K562 (cell line): ENCODE results near the gene LGALS3BP. TPM values are rescaled to one million over a fixed set of nuclear protein-coding genes. Genes with fewer than 3 reads are reported as not detected.
A peak's percentile ranks its signal among the peaks of the same experiment; 100 is the strongest.

Experiments
- ATAC-seq: fragments of 200-7000 bp; cut with Tn5 transposase; 3 replicates; pipeline ENCODE4 v1.9.1; 2020; ENCODE audit warnings: moderate library complexity
- BruUV-seq: library from RNA; stranded (reverse); fragments of 400-500 nt; replicated peaks from 2 replicates; lab custom pipeline; 2021; lab: Mats Ljungman, UMichigan
- CTCF ChIA-PET: fragments of 300-600 bp; formaldehyde crosslinking; extraction: SDS; loops from one replicate; lab custom pipeline; 2021; ENCODE audit warnings: low intra/inter-chr PET ratio; lab: Yijun Ruan, JAX
- POLR2A ChIA-PET: fragments of 300-600, 350-650 bp; sonication (Branson Sonifier 250); formaldehyde crosslinking; extraction: SDS; loops from one replicate; lab custom pipeline; 2021; ENCODE audit warnings: antibody characterized with exemption, inconsistent platforms; lab: Yijun Ruan, JAX
- DNase-seq, 4 experiments: peaks; one replicate each; pipeline versions ENCODE4 v3.0.0 to v3.0.0-alpha.2; 2011 to 2018; ENCODE audit warnings: low spot score in 3 of 4, mixed read lengths in 3 of 4; ENCODE audit errors: extremely low read depth in 1 of 4
- FAIRE-seq: peaks from 2 replicates; lab custom pipeline; 2011; peaks lifted over from hg19 to GRCh38; lab: Jason Lieb, UNC
- H2AFZ ChIP-seq: 2 replicates; pipeline ENCODE4 v1.6.0; 2011; ENCODE audit warnings: low read depth, low read length, control low read depth, inconsistent platforms
- H3K27ac ChIP-seq: fragments of 200-600 bp; 3 replicates; pipeline ENCODE4 v1.8.0; 2011; ENCODE audit warnings: low read depth, mild to moderate bottlenecking, control low read depth, inconsistent platforms, low read length, moderate library complexity, mixed read lengths; ENCODE audit errors: extremely low read depth
- H3K27me3 ChIP-seq, 2 experiments: fragments of 300-600 bp in 1 of 2; 2 replicates in 1 of 2; 3 replicates in 1 of 2; pipeline versions ENCODE4 v1.6.0 to v1.8.0; 2011; ENCODE audit warnings: inconsistent platforms in 2 of 2, low read length in 2 of 2, mild to moderate bottlenecking in 1 of 2, mixed read lengths in 1 of 2, moderate library complexity in 1 of 2; ENCODE audit not compliant: control insufficient read depth in 2 of 2, insufficient read depth in 2 of 2
- H3K36me3 ChIP-seq: fragments of 300-600 bp; 3 replicates; pipeline ENCODE4 v1.8.0; 2011; ENCODE audit warnings: mild to moderate bottlenecking, low read length, inconsistent platforms; ENCODE audit not compliant: control insufficient read depth, insufficient read depth
- H3K4me1 ChIP-seq, 2 experiments: fragments of 200-600 bp in 1 of 2; replicated peaks in 1 of 2; 2 replicates in 1 of 2; 3 replicates in 1 of 2; pipeline versions ENCODE4 v1.5.1 to v1.8.0; 2011; ENCODE audit warnings: inconsistent platforms in 2 of 2, low read length in 2 of 2, mild to moderate bottlenecking in 1 of 2, mixed read lengths in 1 of 2, moderate library complexity in 1 of 2; ENCODE audit not compliant: control insufficient read depth in 2 of 2, insufficient read depth in 2 of 2
- H3K4me2 ChIP-seq: 2 replicates; pipeline ENCODE4 v1.6.1; 2011; ENCODE audit warnings: low read length, control low read depth, inconsistent platforms, mixed read lengths; ENCODE audit not compliant: insufficient read depth
- H3K4me3 ChIP-seq: fragments of 200-600 bp; sonication (generic), shearing (Covaris generic); 2 replicates; pipeline ENCODE4 v1.5.1; 2016; ENCODE audit warnings: control low read depth, inconsistent platforms
- H3K79me2 ChIP-seq: fragments of 200-600 bp; 3 replicates; pipeline ENCODE4 v1.8.0; 2011; ENCODE audit warnings: low read length, inconsistent platforms; ENCODE audit not compliant: control insufficient read depth, insufficient read depth
- H3K9ac ChIP-seq, 2 experiments: 2 replicates each; pipeline versions ENCODE4 v1.6.0 to v1.6.1; 2011; ENCODE audit warnings: low read depth in 2 of 2, low read length in 2 of 2, control low read depth in 1 of 2, inconsistent platforms in 1 of 2, mild to moderate bottlenecking in 1 of 2, mixed read lengths in 1 of 2; ENCODE audit not compliant: insufficient read depth in 1 of 2
- H3K9me1 ChIP-seq: one replicate; pipeline ENCODE4 v1.6.0; 2011; ENCODE audit warnings: inconsistent platforms, mild to moderate bottlenecking, low read length, moderate library complexity; ENCODE audit not compliant: control insufficient read depth, insufficient read depth
- H3K9me3 ChIP-seq: replicated peaks from 2 replicates; pipeline ENCODE4 v1.5.1; 2011; ENCODE audit warnings: low read depth, low read length, inconsistent platforms; ENCODE audit not compliant: control insufficient read depth, insufficient read depth
- H4K20me1 ChIP-seq: replicated peaks from 2 replicates; pipeline ENCODE4 v1.6.1; 2011; ENCODE audit warnings: low read length, inconsistent platforms, mixed read lengths; ENCODE audit not compliant: control insufficient read depth, insufficient read depth
- CTBP1 ChIP-seq: fragments of 450-650 bp; IDR thresholded peaks from 2 replicates; pipeline ENCODE4 v1.6.1; 2016; ENCODE audit warnings: borderline replicate concordance
- DPF2 ChIP-seq: fragments of 450-650 bp; IDR thresholded peaks from 2 replicates; pipeline ENCODE4 v1.6.1; 2016
- ESRRA ChIP-seq: fragments of 450-650 bp; IDR thresholded peaks from 2 replicates; pipeline ENCODE4 v1.6.1; 2014; ENCODE audit warnings: low read depth, mild to moderate bottlenecking, moderate library complexity, borderline replicate concordance
- FOXJ2 ChIP-seq: fragments of 200-800 bp; sonication (Bioruptor generic); IDR thresholded peaks from 2 replicates; pipeline ENCODE4 v1.6.1; 2016; ENCODE audit warnings: missing genetic modification characterization, missing compliant biosample characterization
- IRF2 ChIP-seq: sonication (generic); formaldehyde crosslinking; IDR thresholded peaks from 2 replicates; pipeline ENCODE4 v1.8.1; 2022; ENCODE audit warnings: mild to moderate bottlenecking, missing genetic modification reagents
- KAT8 ChIP-seq: fragments of 450-650 bp; IDR thresholded peaks from 2 replicates; pipeline ENCODE4 v1.6.1; 2016; ENCODE audit warnings: low read depth, mild to moderate bottlenecking
- LEF1 ChIP-seq: fragments of 450-650 bp; IDR thresholded peaks from 2 replicates; pipeline ENCODE4 v1.6.1; 2016; ENCODE audit warnings: mild to moderate bottlenecking
- POLR2B ChIP-seq: fragments of 450-650 bp; IDR thresholded peaks from 2 replicates; pipeline ENCODE4 v1.6.1; 2018; ENCODE audit warnings: low read depth; ENCODE audit not compliant: partially characterized antibody
- POLR2H ChIP-seq: IDR thresholded peaks from 2 replicates; pipeline ENCODE4 v1.6.1; 2016; ENCODE audit warnings: missing genetic modification characterization, low read depth, mild to moderate bottlenecking, control low read depth, missing compliant biosample characterization, moderate library complexity
- RFX1 ChIP-seq: fragments of 450-650 bp; IDR thresholded peaks from 2 replicates; pipeline ENCODE4 v1.6.1; 2016; ENCODE audit warnings: mild to moderate bottlenecking, moderate library complexity
- TCF3 ChIP-seq: sonication (generic); formaldehyde crosslinking; IDR thresholded peaks from 2 replicates; pipeline ENCODE4 v1.4.0; 2020; ENCODE audit warnings: mild to moderate bottlenecking, missing genetic modification reagents
- WGBS: fragments of 100-300 bp; shearing (Covaris generic); methylation state at CpG from one replicate; pipeline ENCODE4 v1.1.6; 2016; ENCODE audit warnings: low coverage, mixed read lengths; ENCODE audit not compliant: insufficient coverage; ENCODE audit errors: missing lambda C conversion rate; 5-methylcytosine and 5-hydroxymethylcytosine counted together
- in situ Hi-C: fragments of 300-500 bp; cut with MboI; formaldehyde crosslinking; loops from 4 replicates; pipeline ENCODE4 v1.15.0; 2018; ENCODE audit warnings: inconsistent platforms, mixed read lengths
- intact Hi-C: fragments of 100-400 bp; cut with micrococcal nuclease; formaldehyde crosslinking; loops from 2 replicates; pipeline ENCODE4 v1.14.2; 2022
- polyA plus RNA-seq, 8 experiments: library from polyadenylated mRNA; depleted of rRNA in 4 of 8; stranded (reverse) in 5 of 8; unstranded in 3 of 8; fragments of >200 nt; fragmentation: Nextera tagmentation in 2 of 8; fragmentation: Illumina TruSeq in 1 of 8; extraction: Ambion mirVana in 2 of 8; extraction: Trizol in 1 of 8; gene quantifications; 2 replicates each; pipeline versions ENCODE4 v1.2.1 to v1.2.3, GENCODE V29; 2011 to 2014; ENCODE audit warnings: inconsistent platforms in 1 of 8, missing spikeins in 1 of 8
- total RNA-seq, 7 experiments: library from RNA; depleted of rRNA in 6 of 7; stranded (reverse); fragments of >200 nt in 6 of 7; fragmentation: Illumina TruSeq in 2 of 7; extraction: Trizol in 2 of 7; gene quantifications; 2 replicates each; pipeline versions ENCODE4 v1.2.1 to v1.2.3, GENCODE V29; 2011 to 2021; ENCODE audit warnings: low replicate concordance in 1 of 7
- TF ChIP-seq, protein P1 (sequence below): fragments of 450-650 bp; formaldehyde crosslinking; IDR thresholded peaks from 2 replicates; pipeline ENCODE4 v1.4.0; 2020; ENCODE audit warnings: mild to moderate bottlenecking, moderate library complexity
- TF ChIP-seq, protein P2 (sequence below): conservative IDR thresholded peaks from 2 replicates; pipeline ENCODE4 v1.6.1; 2011; ENCODE audit warnings: low read depth, mild to moderate bottlenecking, low read length; ENCODE audit not compliant: control insufficient read depth

Gene LGALS3BP
- total and polyA plus RNA-seq, 9 of the 15 experiments (the other 6 are each of a cell fraction or from before 2014, with no cell fraction given) = 0.39 to 5.3 (median 3.2) TPM

DNA sequence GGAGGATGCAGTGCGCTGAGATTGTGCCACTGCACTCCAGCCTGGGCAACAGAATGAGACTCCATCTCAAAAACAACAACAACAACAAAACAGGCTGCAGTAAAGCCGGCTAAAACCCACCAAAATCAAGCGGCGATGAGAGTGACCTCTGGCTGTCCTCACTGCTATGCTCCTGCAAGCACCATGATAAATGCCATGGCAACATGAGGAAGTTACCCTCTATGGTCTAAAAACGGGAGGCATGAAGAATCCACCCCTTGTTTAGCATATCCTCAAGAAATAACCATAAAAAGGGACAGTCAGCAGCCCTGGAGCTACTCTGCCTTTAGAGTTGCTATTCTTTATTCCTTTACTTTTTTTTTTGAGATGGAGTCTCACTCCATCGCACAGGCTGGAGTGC lies 8.4 kb upstream of the LGALS3BP start:
- H3K27me3 ChIP-seq = no peaks in the 10 kb centered on the region
- no peak for ATAC-seq
- H4K20me1 ChIP-seq = 0 out of 2 replicates have a peak, but pooled peaks cover 5% of the 10 kb centered on the region
- no peak for FAIRE-seq
- H3K4me3 ChIP-seq = no peak overlapping the region
- BruUV-seq = no TSS peak
- no peak overlapping the region for H2AFZ ChIP-seq
- in situ Hi-C loops (no loop called here), intact Hi-C loops (no loop called here)
- peaks cover 35% of the 10 kb centered on the region; the same call in 2 of the 3 replicates for H3K36me3 ChIP-seq
- H3K4me1 ChIP-seq = peaks cover 25 to 28% of the 10 kb centered on the region in 2 experiments
- no peaks in the 10 kb centered on the region for H3K9me1 ChIP-seq
- WGBS = 36% methylated on average over 6 of the region's 6 CpGs
- no peaks in the 10 kb centered on the region for H3K9me3 ChIP-seq
- H3K9ac ChIP-seq = no peak overlapping the region
- POLR2A ChIA-PET = no interaction called here
- H3K79me2 ChIP-seq = no peaks in the 10 kb centered on the region
- no peak overlapping the region for H3K27ac ChIP-seq
- peak in 1 of 4 experiments; percentile 47 for DNase-seq
- CTCF ChIA-PET = no interaction called here
- TF ChIP-seq, protein P1, sequence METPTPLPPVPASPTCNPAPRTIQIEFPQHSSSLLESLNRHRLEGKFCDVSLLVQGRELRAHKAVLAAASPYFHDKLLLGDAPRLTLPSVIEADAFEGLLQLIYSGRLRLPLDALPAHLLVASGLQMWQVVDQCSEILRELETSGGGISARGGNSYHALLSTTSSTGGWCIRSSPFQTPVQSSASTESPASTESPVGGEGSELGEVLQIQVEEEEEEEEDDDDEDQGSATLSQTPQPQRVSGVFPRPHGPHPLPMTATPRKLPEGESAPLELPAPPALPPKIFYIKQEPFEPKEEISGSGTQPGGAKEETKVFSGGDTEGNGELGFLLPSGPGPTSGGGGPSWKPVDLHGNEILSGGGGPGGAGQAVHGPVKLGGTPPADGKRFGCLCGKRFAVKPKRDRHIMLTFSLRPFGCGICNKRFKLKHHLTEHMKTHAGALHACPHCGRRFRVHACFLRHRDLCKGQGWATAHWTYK (CRISPR knock-in tag) = no peak
- no peak for TF ChIP-seq IRF2 (CRISPR knock-in tag)
- peak; percentile 33; the same call in 1 of the 2 replicates for TF ChIP-seq TCF3 (CRISPR knock-in tag)
- 0 out of 2 replicates have a peak, but pooled peaks have one; percentile 17 for TF ChIP-seq LEF1
- TF ChIP-seq POLR2B = peak; percentile 22
- 0 out of 2 replicates have a peak, but pooled peaks have one; percentile 34 for TF ChIP-seq FOXJ2 (tag)
- TF ChIP-seq KAT8 = no peak
- peak; percentile 94 for TF ChIP-seq ESRRA
- 0 out of 2 replicates have a peak, but pooled peaks have one; percentile 13 for TF ChIP-seq DPF2
- TF ChIP-seq, protein P2, sequence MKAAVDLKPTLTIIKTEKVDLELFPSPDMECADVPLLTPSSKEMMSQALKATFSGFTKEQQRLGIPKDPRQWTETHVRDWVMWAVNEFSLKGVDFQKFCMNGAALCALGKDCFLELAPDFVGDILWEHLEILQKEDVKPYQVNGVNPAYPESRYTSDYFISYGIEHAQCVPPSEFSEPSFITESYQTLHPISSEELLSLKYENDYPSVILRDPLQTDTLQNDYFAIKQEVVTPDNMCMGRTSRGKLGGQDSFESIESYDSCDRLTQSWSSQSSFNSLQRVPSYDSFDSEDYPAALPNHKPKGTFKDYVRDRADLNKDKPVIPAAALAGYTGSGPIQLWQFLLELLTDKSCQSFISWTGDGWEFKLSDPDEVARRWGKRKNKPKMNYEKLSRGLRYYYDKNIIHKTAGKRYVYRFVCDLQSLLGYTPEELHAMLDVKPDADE = no peak
- TF ChIP-seq POLR2H (tag) = no peak
- peak; percentile 89 for TF ChIP-seq RFX1
- TF ChIP-seq CTBP1 = peak; percentile 42; the same call in 1 of the 2 replicates
- H3K4me2 ChIP-seq = peak overlapping the region; percentile 11; the same call in 1 of the 2 replicates
